H9 (cell line): ENCODE measurements around the gene ROR1. TPM values are rescaled to one million over a fixed set of nuclear protein-coding genes. Genes with fewer than 3 reads are reported as not detected.

Experiments
- DNase-seq: peaks from one replicate; pipeline ENCODE4 v3.0.0-alpha.2; 2017
- H2AFZ ChIP-seq: one replicate; pipeline ENCODE4 v1.6.1; 2013; ENCODE audit warnings: mild to moderate bottlenecking, low read length, control low read depth, moderate library complexity
- H2AK5ac ChIP-seq: 2 replicates; pipeline ENCODE4 v1.6.1; 2013; ENCODE audit warnings: low read length, control low read depth, mixed read lengths; ENCODE audit not compliant: insufficient read length
- H2BK120ac ChIP-seq: one replicate; pipeline ENCODE4 v1.6.1; 2013; ENCODE audit warnings: low read depth, mild to moderate bottlenecking, low read length, control low read depth, inconsistent platforms; ENCODE audit not compliant: poor library complexity, severe bottlenecking
- H2BK12ac ChIP-seq: 2 replicates; pipeline ENCODE4 v1.6.1; 2013; ENCODE audit warnings: low read length, control low read depth, mixed read lengths, low read depth; ENCODE audit not compliant: insufficient read length
- H2BK15ac ChIP-seq: 2 replicates; pipeline ENCODE4 v1.6.1; 2013; ENCODE audit warnings: low read depth, low read length, control low read depth
- H2BK20ac ChIP-seq: one replicate; pipeline ENCODE4 v1.6.1; 2013; ENCODE audit warnings: low read depth, mild to moderate bottlenecking, low read length, control low read depth, inconsistent platforms; ENCODE audit not compliant: poor library complexity, severe bottlenecking
- H2BK5ac ChIP-seq: 2 replicates; pipeline ENCODE4 v1.6.1; 2013; ENCODE audit warnings: low read length, control low read depth, mixed read lengths; ENCODE audit not compliant: insufficient read length
- H3K14ac ChIP-seq: 2 replicates; pipeline ENCODE4 v1.6.1; 2013; ENCODE audit warnings: low read length, control low read depth; ENCODE audit not compliant: insufficient read depth
- H3K18ac ChIP-seq: 2 replicates; pipeline ENCODE4 v1.6.1; 2013; ENCODE audit warnings: low read depth, mild to moderate bottlenecking, mixed read lengths, low read length, control low read depth; ENCODE audit not compliant: insufficient read length
- H3K23ac ChIP-seq: 2 replicates; pipeline ENCODE4 v1.6.1; 2013; ENCODE audit warnings: low read length, control low read depth, mixed read lengths, low read depth; ENCODE audit not compliant: insufficient read length
- H3K23me2 ChIP-seq: 2 replicates; pipeline ENCODE4 v1.6.1; 2013; ENCODE audit warnings: low read depth, mild to moderate bottlenecking, mixed read lengths, low read length, control low read depth; ENCODE audit not compliant: insufficient read length, poor library complexity, severe bottlenecking
- H3K27ac ChIP-seq: 2 replicates; pipeline ENCODE4 v1.5.1; 2013; ENCODE audit warnings: low read length, control low read depth, mixed read lengths, low read depth; ENCODE audit not compliant: insufficient read length
- H3K27me3 ChIP-seq: 2 replicates; pipeline ENCODE4 v1.6.1; 2013; ENCODE audit warnings: low read length, control low read depth, inconsistent platforms; ENCODE audit not compliant: insufficient read depth
- H3K4ac ChIP-seq: 2 replicates; pipeline ENCODE4 v1.6.1; 2013; ENCODE audit warnings: low read depth, mild to moderate bottlenecking, control low read depth, inconsistent platforms, low read length, moderate library complexity
- H3K4me1 ChIP-seq: 2 replicates; pipeline ENCODE4 v1.6.1; 2013; ENCODE audit warnings: low read length, control low read depth, inconsistent platforms; ENCODE audit not compliant: insufficient read depth
- H3K4me2 ChIP-seq: 2 replicates; pipeline ENCODE4 v1.6.1; 2013; ENCODE audit warnings: low read length, control low read depth, mixed read lengths; ENCODE audit not compliant: insufficient read length, insufficient read depth
- H3K56ac ChIP-seq: 2 replicates; pipeline ENCODE4 v1.6.1; 2013; ENCODE audit warnings: low read depth, mild to moderate bottlenecking, mixed read lengths, low read length, control low read depth; ENCODE audit not compliant: insufficient read length
- H3K79me1 ChIP-seq: 2 replicates; pipeline ENCODE4 v1.6.1; 2013; ENCODE audit warnings: low read depth, mild to moderate bottlenecking, moderate library complexity, low read length, control low read depth, inconsistent platforms; ENCODE audit not compliant: insufficient read depth, poor library complexity, severe bottlenecking
- H3K79me2 ChIP-seq: 2 replicates; pipeline ENCODE4 v1.6.1; 2013; ENCODE audit warnings: low read length, control low read depth, inconsistent platforms; ENCODE audit not compliant: insufficient read depth
- H3K9ac ChIP-seq: 2 replicates; pipeline ENCODE4 v1.6.1; 2013; ENCODE audit warnings: low read length, control low read depth, mixed read lengths; ENCODE audit not compliant: insufficient read length; ENCODE audit errors: extremely low read depth
- H3K9me3 ChIP-seq: one replicate; pipeline ENCODE4 v1.6.1; 2013; ENCODE audit warnings: low read depth, low read length, inconsistent platforms; ENCODE audit not compliant: control insufficient read depth
- H3T11ph ChIP-seq: one replicate; pipeline ENCODE4 v1.6.1; 2013; ENCODE audit warnings: mild to moderate bottlenecking, low read length, control low read depth, inconsistent platforms
- H4K20me1 ChIP-seq: one replicate; pipeline ENCODE4 v1.6.1; 2013; ENCODE audit not compliant: control insufficient read depth, insufficient read length, insufficient read depth
- H4K5ac ChIP-seq: 2 replicates; pipeline ENCODE4 v1.6.1; 2013; ENCODE audit warnings: low read depth, mild to moderate bottlenecking, mixed read lengths, low read length, control low read depth; ENCODE audit not compliant: insufficient read length
- H4K8ac ChIP-seq: replicated peaks from 2 replicates; pipeline ENCODE4 v1.6.1; 2013; ENCODE audit warnings: low read length, control low read depth, mixed read lengths, low read depth; ENCODE audit not compliant: insufficient read length
- H4K91ac ChIP-seq: 2 replicates; pipeline ENCODE4 v1.6.1; 2013; ENCODE audit warnings: low read depth, mild to moderate bottlenecking, moderate library complexity, mixed read lengths, low read length, control low read depth; ENCODE audit not compliant: insufficient read length
- H3K27ac Mint-ChIP-seq, 3 experiments: 2 replicates in 2 of 3; 3 replicates in 1 of 3; pipeline ENCODE4 v1.8.0; 2020 to 2021; ENCODE audit warnings: mixed read lengths in 3 of 3, mild to moderate bottlenecking in 1 of 3, moderate library complexity in 1 of 3
- H3K27me3 Mint-ChIP-seq: 2 replicates; pipeline ENCODE4 v1.8.0; 2021; ENCODE audit warnings: low read depth, mild to moderate bottlenecking, moderate library complexity, mixed read lengths
- H3K36me3 Mint-ChIP-seq, 3 experiments: 2 replicates in 2 of 3; 3 replicates in 1 of 3; pipeline ENCODE4 v1.8.0; 2020 to 2021; ENCODE audit warnings: low read depth in 3 of 3, mixed read lengths in 3 of 3; ENCODE audit not compliant: insufficient read depth in 1 of 3
- H3K4me1 Mint-ChIP-seq, 2 experiments: 2 replicates each; pipeline ENCODE4 v1.8.0; 2020; ENCODE audit warnings: mixed read lengths in 2 of 2
- H3K4me3 Mint-ChIP-seq, 2 experiments: 2 replicates in 1 of 2; 3 replicates in 1 of 2; pipeline ENCODE4 v1.8.0; 2020 to 2021; ENCODE audit warnings: mild to moderate bottlenecking in 2 of 2, mixed read lengths in 2 of 2, moderate library complexity in 1 of 2
- H3K9me3 Mint-ChIP-seq, 2 experiments: 2 replicates in 1 of 2; 3 replicates in 1 of 2; pipeline ENCODE4 v1.8.0; 2020; ENCODE audit warnings: mild to moderate bottlenecking in 2 of 2, mixed read lengths in 2 of 2, moderate library complexity in 1 of 2
- WGBS: extraction: QIAGEN DNeasy Blood & Tissue Kit; methylation state at CpG from one replicate; pipeline ENCODE4 v1.1.7; 2013; ENCODE audit warnings: missing lambda C conversion rate, low lambda C conversion rate, mixed read lengths; ENCODE audit not compliant: insufficient read length; ENCODE audit errors: extremely low coverage; 5-methylcytosine and 5-hydroxymethylcytosine counted together
- total RNA-seq: library from RNA; stranded (reverse); gene quantifications from 2 replicates; pipeline ENCODE4 v1.2.1, GENCODE V29; 2021
- TF ChIP-seq, protein P1 (sequence below): fragments of 200-600 bp; sonication (generic); conservative IDR thresholded peaks from 3 replicates; pipeline ENCODE4 v1.8.0; 2021; ENCODE audit warnings: antibody characterized with exemption, mild to moderate bottlenecking

ROR1 gene
- total RNA-seq, 1 experiment from 2014 or later = 75.9 TPM

DNA sequence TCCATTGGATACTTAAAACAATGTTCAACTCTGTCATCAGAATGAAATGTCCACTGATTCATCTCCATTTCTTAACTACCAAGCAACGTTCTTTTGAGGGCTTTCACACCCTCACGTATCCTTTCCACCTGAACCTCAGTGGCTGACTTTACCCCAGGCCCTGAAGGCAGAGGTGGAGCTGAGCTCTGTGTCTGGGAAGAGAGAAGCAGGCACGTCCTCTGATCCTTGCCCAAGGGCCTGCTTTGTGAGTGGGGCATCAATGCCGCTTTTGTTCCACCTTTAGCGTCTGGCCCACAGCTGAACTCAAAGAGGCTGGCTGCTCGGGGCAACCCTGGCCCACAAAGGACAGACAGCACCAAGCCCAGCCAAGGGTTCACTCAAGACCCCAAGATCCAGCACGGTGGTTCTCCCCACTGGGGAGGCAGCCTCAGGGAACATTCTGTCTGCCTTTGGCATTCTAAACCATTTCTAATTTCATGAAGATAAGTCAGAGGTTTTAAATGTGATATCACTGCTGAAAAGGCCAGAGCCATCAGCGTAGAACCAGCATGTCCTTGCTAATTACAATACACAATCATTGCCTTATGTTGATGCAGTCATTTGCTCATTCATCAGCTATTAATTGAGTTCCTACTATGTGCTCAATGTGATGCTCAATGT lies 303.6 kb downstream of the ROR1 start:
- Histone ChIP-seq H3K14ac (no peak overlapping the region), H3K4me1 (peaks cover 10% of the 10 kb centered on the region), H4K91ac (no peak overlapping the region), H3K4me2 (no peak overlapping the region), H3K27ac (no peak overlapping the region), H3K23me2 (no peaks in the 10 kb centered on the region), H2AK5ac (no peak overlapping the region), H3K56ac (no peak overlapping the region), H2BK20ac (no peak overlapping the region), H4K5ac (no peak overlapping the region), H3K23ac (no peak overlapping the region), H3K4ac (no peak overlapping the region), H3K79me2 (no peaks in the 10 kb centered on the region), H3T11ph (no peak overlapping the region), H2BK12ac (no peak overlapping the region), H2BK120ac (no peak overlapping the region), H4K8ac (no peak overlapping the region), H2BK5ac (no peak overlapping the region), H2AFZ (no peak overlapping the region), H3K9ac (no peak overlapping the region), H2BK15ac (no peak overlapping the region), H3K18ac (no peak overlapping the region), H4K20me1 (no peaks in the 10 kb centered on the region), H3K27me3 (no peaks in the 10 kb centered on the region), H3K79me1 (no peaks in the 10 kb centered on the region), H3K9me3 (no peaks in the 10 kb centered on the region)
- DNase-seq = no peak
- Mint-ChIP-seq H3K4me1 (peaks cover 39 to 40% of the 10 kb centered on the region in 2 experiments), H3K27me3 (no peaks in the 10 kb centered on the region), H3K4me3 (no peak overlapping the region), H3K9me3 (no peaks in the 10 kb centered on the region), H3K27ac (no peak overlapping the region; a peak in 1 of 7 replicates), H3K36me3 (no peaks in the 10 kb centered on the region; a peak in 1 of 7 replicates)
- TF ChIP-seq, protein P1, sequence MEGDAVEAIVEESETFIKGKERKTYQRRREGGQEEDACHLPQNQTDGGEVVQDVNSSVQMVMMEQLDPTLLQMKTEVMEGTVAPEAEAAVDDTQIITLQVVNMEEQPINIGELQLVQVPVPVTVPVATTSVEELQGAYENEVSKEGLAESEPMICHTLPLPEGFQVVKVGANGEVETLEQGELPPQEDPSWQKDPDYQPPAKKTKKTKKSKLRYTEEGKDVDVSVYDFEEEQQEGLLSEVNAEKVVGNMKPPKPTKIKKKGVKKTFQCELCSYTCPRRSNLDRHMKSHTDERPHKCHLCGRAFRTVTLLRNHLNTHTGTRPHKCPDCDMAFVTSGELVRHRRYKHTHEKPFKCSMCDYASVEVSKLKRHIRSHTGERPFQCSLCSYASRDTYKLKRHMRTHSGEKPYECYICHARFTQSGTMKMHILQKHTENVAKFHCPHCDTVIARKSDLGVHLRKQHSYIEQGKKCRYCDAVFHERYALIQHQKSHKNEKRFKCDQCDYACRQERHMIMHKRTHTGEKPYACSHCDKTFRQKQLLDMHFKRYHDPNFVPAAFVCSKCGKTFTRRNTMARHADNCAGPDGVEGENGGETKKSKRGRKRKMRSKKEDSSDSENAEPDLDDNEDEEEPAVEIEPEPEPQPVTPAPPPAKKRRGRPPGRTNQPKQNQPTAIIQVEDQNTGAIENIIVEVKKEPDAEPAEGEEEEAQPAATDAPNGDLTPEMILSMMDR = no peak
- WGBS = no CpG with 5 or more reads among the region's 8 CpGs
